Lung (tissue), 16 donors: ENCODE measurements around the gene HOXD11. TPM values are rescaled to one million over a fixed set of nuclear protein-coding genes. Genes with fewer than 3 reads are reported as not detected.

Experiments
- ATAC-seq: fragments of 200-7000 bp; cut with Tn5 transposase; one replicate; pipeline ENCODE4 v1.9.1; 2020; ENCODE audit warnings: moderate number of reproducible peaks; ENCODE audit not compliant: insufficient read depth, low FRiP score
- DNase-seq, 3 donors: peaks; one replicate each; pipeline ENCODE4 v3.0.0-alpha.2; 2013 to 2017
- H3K27ac ChIP-seq, 2 donors: one replicate each; pipeline ENCODE4 v1.5.1; 2013; ENCODE audit warnings: mild to moderate bottlenecking in 2 of 2, moderate library complexity in 2 of 2, control low read depth in 1 of 2, inconsistent platforms in 1 of 2, low read depth in 1 of 2, low read length in 1 of 2
- H3K27me3 ChIP-seq, 3 donors: one replicate each; pipeline ENCODE4 v1.5.1; 2013; ENCODE audit warnings: low read length in 2 of 3; ENCODE audit not compliant: control insufficient read depth in 3 of 3, insufficient read depth in 3 of 3
- H3K36me3 ChIP-seq, 4 donors: one replicate each; pipeline ENCODE4 v1.5.1; 2013; ENCODE audit warnings: low read length in 4 of 4, mild to moderate bottlenecking in 1 of 4, moderate library complexity in 1 of 4; ENCODE audit not compliant: control insufficient read depth in 4 of 4, insufficient read depth in 4 of 4
- H3K4me1 ChIP-seq, 5 donors: one replicate each; pipeline ENCODE4 v1.5.1; 2013; ENCODE audit warnings: low read length in 5 of 5, mild to moderate bottlenecking in 2 of 5, moderate library complexity in 1 of 5; ENCODE audit not compliant: control insufficient read depth in 5 of 5, insufficient read depth in 5 of 5
- H3K4me3 ChIP-seq: one replicate; pipeline ENCODE4 v1.5.1; 2013; ENCODE audit warnings: mild to moderate bottlenecking, control low read depth, moderate library complexity
- H3K9ac ChIP-seq, 2 donors: one replicate each; pipeline ENCODE4 v1.5.1; 2013; ENCODE audit warnings: low read length in 2 of 2, control low read depth in 1 of 2; ENCODE audit not compliant: insufficient read depth in 1 of 2
- H3K9me3 ChIP-seq, 4 donors: one replicate each; pipeline ENCODE4 v1.5.1; 2013; ENCODE audit warnings: low read length in 3 of 4, mild to moderate bottlenecking in 1 of 4, moderate library complexity in 1 of 4; ENCODE audit not compliant: control insufficient read depth in 4 of 4, insufficient read depth in 3 of 4
- CTCF ChIP-seq: IDR thresholded peaks from 2 replicates; pipeline ENCODE4 v1.5.1; 2012; ENCODE audit warnings: mild to moderate bottlenecking; ENCODE audit errors: control extremely low read depth, extremely low read depth
- WGBS, 2 donors: extraction: QIAGEN DNeasy Blood & Tissue Kit; methylation state at CpG; one replicate each; pipeline ENCODE4 v1.1.7; 2013; 5-methylcytosine and 5-hydroxymethylcytosine counted together
- long read RNA-seq, 5 donors: transcript quantifications; one replicate each; lab custom pipeline, GENCODE V29; 2026
- polyA plus RNA-seq, 2 donors: library from polyadenylated mRNA; stranded (reverse); fragments of 200-250 nt; gene quantifications; one replicate each; pipeline ENCODE4 v1.2.1, GENCODE V29; 2013
- total RNA-seq, 2 donors: library from RNA; depleted of rRNA in 1 of 2; stranded (reverse); fragments of >200 nt in 1 of 2; gene quantifications; one replicate each; pipeline ENCODE4 v1.2.1, GENCODE V29; 2014 to 2021
- donor health status: control.
- donor health status: control.
- donor health status: Bipolar disorder and iron deficiency.
- donor health status: healthy.
- donor health status: DM: yes; HTN: yes; CAD: no.

The HOXD11 gene
- total RNA-seq (not detected), polyA plus RNA-seq (not detected)
- long read RNA-seq, donor 1: 0 reads
- long read RNA-seq, donor 2: 0 reads
- long read RNA-seq, donor 3: 0 reads
- long read RNA-seq, donor 4: 0 reads
- long read RNA-seq, donor 5: 0 reads

GRCh38 chr2:176106581-176107539 lies at the start of gene HOXD11:
TSS of gene HOXD11 (plus strand) at chr2:176107280. CDS start at chr2:176107356, 76 bp downstream.
- WGBS, 2 donors: 2 to 4% methylated on average over 67 to 85 of the region's 85 CpGs
- Histone ChIP-seq H3K4me3 (no peak within 1 kb of the TSS), H3K9ac (no peak within 1 kb of the TSS), H3K27me3 (peaks cover 47 to 93% (median 87%) of the 10 kb centered on the region in 3 donors), H3K36me3 (no peaks in the 10 kb centered on the region), H3K9me3 (peaks cover 0 to 13% (median 0%) of the 10 kb centered on the region in 4 donors), H3K4me1 (peaks cover 0 to 15% (median 4%) of the 10 kb centered on the region in 5 donors), H3K27ac (no peak within 1 kb of the TSS)
- ATAC-seq: no peak
- no peak for TF ChIP-seq CTCF
- DNase-seq: no peak

- H3K4me1 ChIP-seq: peaks cover 0 to 19% (median 0%) of the 10 kb centered on the region in 5 donors
- peaks cover 9 to 68% (median 64%) of the 10 kb centered on the region in 3 donors for H3K27me3 ChIP-seq
- peaks cover 0 to 13% (median 0%) of the 10 kb centered on the region in 4 donors for H3K9me3 ChIP-seq
- H3K36me3 ChIP-seq: no peaks in the 10 kb centered on the region
- H3K27ac ChIP-seq: no peak overlapping the region
- TF ChIP-seq CTCF: no peak
- 53 to 54% methylated on average over 2 of the region's 2 CpGs for WGBS, 2 donors
- no peak overlapping the region for H3K4me3 ChIP-seq
- DNase-seq (no peak), ATAC-seq (no peak)
- H3K9ac ChIP-seq: no peak overlapping the region
These were observed 43.1 kb upstream of the HOXD11 start for GRCh38 chr2:176063958-176064357.

- no peaks in the 10 kb centered on the region for H3K36me3 ChIP-seq
- H3K4me3 ChIP-seq: no peak overlapping the region
- peaks cover 15 to 86% (median 83%) of the 10 kb centered on the region in 3 donors for H3K27me3 ChIP-seq
- H3K4me1 ChIP-seq: peaks cover 0 to 21% (median 0%) of the 10 kb centered on the region in 5 donors
- H3K9me3 ChIP-seq: peaks cover 0 to 24% (median 0%) of the 10 kb centered on the region in 4 donors
- H3K9ac ChIP-seq: no peak overlapping the region
- TF ChIP-seq CTCF: no peak
- ATAC-seq (no peak), DNase-seq (peak; percentile 36 to 48 (median 47))
- no peak overlapping the region for H3K27ac ChIP-seq
- WGBS, 2 donors: 8 to 9% methylated on average over 53 to 56 of the region's 56 CpGs
These were observed 40.2 kb upstream of the HOXD11 start for GRCh38 chr2:176066645-176067588.
